ENCODE data around the gene MPP3. TPM values are rescaled to one million over a fixed set of nuclear protein-coding genes. Genes with fewer than 3 reads are reported as not detected.

Gene MPP3
- polyA plus RNA-seq, 1 donor (not counting 4 experiments of a cell fraction or from before 2014, with no cell fraction given) = 7.4 TPM

DNA sequence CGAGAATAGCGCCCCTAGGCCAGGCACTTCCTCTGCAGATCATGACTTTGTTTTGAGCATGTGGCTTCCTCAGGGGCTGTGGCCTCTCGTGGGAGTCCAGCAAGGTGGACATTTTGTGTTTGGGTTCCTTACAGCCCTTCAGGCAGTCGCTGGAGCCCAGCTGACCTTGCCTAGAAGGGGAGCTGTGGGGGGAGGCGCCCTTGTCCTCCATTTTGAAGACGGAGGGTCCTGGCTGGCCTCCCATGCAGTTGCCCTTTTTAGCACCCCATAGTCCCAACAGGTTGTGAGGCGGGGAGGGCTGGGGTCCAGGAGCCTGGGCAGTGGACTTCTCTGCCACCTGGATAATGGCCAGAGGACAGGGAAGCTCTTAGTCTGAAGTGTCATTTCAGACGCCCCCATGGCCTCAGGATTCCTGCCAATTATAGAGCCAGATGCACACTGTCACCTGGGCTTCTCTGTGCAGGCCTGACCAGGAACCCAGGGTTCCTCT lies 75.7 kb downstream of the MPP3 start:
- H3K9me3 ChIP-seq (ENCODE audit: control insufficient read depth, low read depth, low read length) = no peaks in the 10 kb centered on the region
- no peak overlapping the region for H3K4me3 ChIP-seq (ENCODE audit: control insufficient read depth in 2 of 3, extremely low read depth in 1 of 3, insufficient read depth in 2 of 3, low read depth in 1 of 3, low read length in 3 of 3)
- TF ChIP-seq EZH2 (IDR thresholded peaks at IDR 0.05; ENCODE audit: low read length) (no peak), CTCF (optimal IDR thresholded peaks at IDR 0.05 in 1 of 3, IDR thresholded peaks at IDR 0.05 in 1 of 3, conservative IDR thresholded peaks at IDR 0.05 in 1 of 3; ENCODE audit: extremely low read depth in 1 of 3, insufficient read depth in 2 of 3, low read length in 3 of 3) (no peak)
- no peak overlapping the region for H3K9ac ChIP-seq (ENCODE audit: control insufficient read depth, extremely low read depth, insufficient read depth, low read length)
- H3K27me3 ChIP-seq (ENCODE audit: control insufficient read depth, extremely low read depth, insufficient read depth, low read length) = peaks cover 11% of the 10 kb centered on the region
- peaks cover 31% of the 10 kb centered on the region for H3K4me1 ChIP-seq (ENCODE audit: control insufficient read depth, extremely low read depth, insufficient read depth, low read length)
- FAIRE-seq (no peak), DNase-seq (ENCODE audit: low read depth, low spot score) (no peak)
- H3K36me3 ChIP-seq (ENCODE audit: control insufficient read depth in 2 of 2, extremely low read depth in 1 of 2, insufficient read depth in 2 of 2, low read length in 2 of 2) = no peaks in the 10 kb centered on the region
- no peak overlapping the region for H2AFZ ChIP-seq (ENCODE audit: control insufficient read depth, low read length)
- dilution Hi-C loops (cut with MboI; ENCODE audit: extremely low pct_ligation_motif_present, low sequenced_read_pairs) = no loop called here
- no peak overlapping the region for H3K4me2 ChIP-seq (ENCODE audit: control insufficient read depth, extremely low read depth, insufficient read depth, low read depth, low read length)
- H3K79me2 ChIP-seq (ENCODE audit: control insufficient read depth, insufficient read depth, low read length) = no peaks in the 10 kb centered on the region
- no peaks in the 10 kb centered on the region for H3K9me1 ChIP-seq (ENCODE audit: control insufficient read depth, extremely low read depth, insufficient read depth, low read length)
- no peak overlapping the region for H3K27ac ChIP-seq (ENCODE audit: control insufficient read depth, insufficient read depth, low read length)
- no peaks in the 10 kb centered on the region for H4K20me1 ChIP-seq (ENCODE audit: control insufficient read depth, extremely low read depth, insufficient read depth, low read length)

GRCh38 chr17:43756201-43756600 lies 76.7 kb downstream of the MPP3 start:
- H2AFZ ChIP-seq (ENCODE audit: control insufficient read depth, low read length) = no peak overlapping the region
- no peak for FAIRE-seq
- no peaks in the 10 kb centered on the region for H3K79me2 ChIP-seq (ENCODE audit: control insufficient read depth, insufficient read depth, low read length)
- no peaks in the 10 kb centered on the region for H3K36me3 ChIP-seq (ENCODE audit: control insufficient read depth in 2 of 2, extremely low read depth in 1 of 2, insufficient read depth in 2 of 2, low read length in 2 of 2)
- DNase-seq (ENCODE audit: low read depth, low spot score) = no peak
- no peak overlapping the region for H3K27ac ChIP-seq (ENCODE audit: control insufficient read depth, insufficient read depth, low read length)
- H3K4me2 ChIP-seq (ENCODE audit: control insufficient read depth, extremely low read depth, insufficient read depth, low read depth, low read length) = no peak overlapping the region
- H3K27me3 ChIP-seq (ENCODE audit: control insufficient read depth, extremely low read depth, insufficient read depth, low read length) = peaks cover 11% of the 10 kb centered on the region
- H3K4me3 ChIP-seq (ENCODE audit: control insufficient read depth in 2 of 3, extremely low read depth in 1 of 3, insufficient read depth in 2 of 3, low read depth in 1 of 3, low read length in 3 of 3) = no peak overlapping the region
- no peak overlapping the region for H3K9ac ChIP-seq (ENCODE audit: control insufficient read depth, extremely low read depth, insufficient read depth, low read length)
- no peak for TF ChIP-seq CTCF (optimal IDR thresholded peaks at IDR 0.05 in 1 of 3, IDR thresholded peaks at IDR 0.05 in 1 of 3, conservative IDR thresholded peaks at IDR 0.05 in 1 of 3; ENCODE audit: extremely low read depth in 1 of 3, insufficient read depth in 2 of 3, low read length in 3 of 3)
- no peak for TF ChIP-seq EZH2 (IDR thresholded peaks at IDR 0.05; ENCODE audit: low read length)
- H3K4me1 ChIP-seq (ENCODE audit: control insufficient read depth, extremely low read depth, insufficient read depth, low read length) = peaks cover 31% of the 10 kb centered on the region
- dilution Hi-C loops (cut with MboI; ENCODE audit: extremely low pct_ligation_motif_present, low sequenced_read_pairs) = no loop called here
- no peaks in the 10 kb centered on the region for H3K9me1 ChIP-seq (ENCODE audit: control insufficient read depth, extremely low read depth, insufficient read depth, low read length)
- no peaks in the 10 kb centered on the region for H4K20me1 ChIP-seq (ENCODE audit: control insufficient read depth, extremely low read depth, insufficient read depth, low read length)
- no peaks in the 10 kb centered on the region for H3K9me3 ChIP-seq (ENCODE audit: control insufficient read depth, low read depth, low read length)

Measured in keratinocyte (primary cell).